Liver (tissue), 3 donors: ENCODE results near the gene EIF4E2.

Source experiments
- ATF3 ChIP-seq: IDR thresholded peaks from 2 replicates; pipeline ENCODE4 v1.6.1; 2016; ENCODE audit warnings: antibody characterized with exemption
- CTCF ChIP-seq: fragments of 150-350 bp; IDR thresholded peaks from 2 replicates; pipeline ENCODE4 v1.5.1; 2017; ENCODE audit warnings: improper control_type of control experiment, low read depth, low read length; ENCODE audit not compliant: missing input control
- EGR1 ChIP-seq, 2 donors: IDR thresholded peaks; 2 replicates each; pipeline ENCODE4 v1.6.1; 2016 to 2018; ENCODE audit warnings: antibody characterized with exemption in 2 of 2, low read depth in 2 of 2
- FOXA1 ChIP-seq: IDR thresholded peaks from 2 replicates; pipeline ENCODE4 v1.6.1; 2016; ENCODE audit warnings: antibody characterized with exemption
- GABPA ChIP-seq, 2 donors: IDR thresholded peaks in 1 of 2; conservative IDR thresholded peaks in 1 of 2; 2 replicates each; pipeline ENCODE4 v1.6.1; 2016; ENCODE audit warnings: antibody characterized with exemption in 2 of 2, mild to moderate bottlenecking in 1 of 2, moderate library complexity in 1 of 2
- HNF4A ChIP-seq, 2 donors: conservative IDR thresholded peaks; 2 replicates each; pipeline ENCODE4 v1.6.1; 2016; ENCODE audit warnings: antibody characterized with exemption in 2 of 2, mild to moderate bottlenecking in 2 of 2
- MAX ChIP-seq: IDR thresholded peaks from 2 replicates; pipeline ENCODE4 v1.6.1; 2016; ENCODE audit warnings: antibody characterized with exemption
- REST ChIP-seq: IDR thresholded peaks from 2 replicates; pipeline ENCODE4 v1.6.1; 2016; ENCODE audit warnings: antibody characterized with exemption, mild to moderate bottlenecking
- RXRA ChIP-seq, 2 donors: IDR thresholded peaks; 2 replicates each; pipeline ENCODE4 v1.6.1; 2017 to 2018; ENCODE audit warnings: antibody characterized with exemption in 2 of 2, mild to moderate bottlenecking in 1 of 2
- SP1 ChIP-seq: IDR thresholded peaks from 2 replicates; pipeline ENCODE4 v1.6.1; 2018; ENCODE audit warnings: antibody characterized with exemption, mild to moderate bottlenecking
- YY1 ChIP-seq: IDR thresholded peaks from 2 replicates; pipeline ENCODE4 v1.6.1; 2016; ENCODE audit warnings: antibody characterized with exemption, mild to moderate bottlenecking
- ZBTB33 ChIP-seq: IDR thresholded peaks from 2 replicates; pipeline ENCODE4 v1.6.1; 2016; ENCODE audit warnings: antibody characterized with exemption
- donor health status: healthy.
- donor health status: healthy.

- no peak for TF ChIP-seq CTCF
- TF ChIP-seq MAX: no peak
- no peak for TF ChIP-seq ATF3
- no peak for TF ChIP-seq GABPA (IDR thresholded peaks at IDR 0.05 in 1 of 2, conservative IDR thresholded peaks at IDR 0.05 in 1 of 2)
- no peak for TF ChIP-seq RXRA (IDR thresholded peaks at IDR 0.05)
- no peak for TF ChIP-seq EGR1 (IDR thresholded peaks at IDR 0.05; ENCODE audit: low read depth in 2 of 2)
- TF ChIP-seq FOXA1: no peak
- no peak for TF ChIP-seq ZBTB33
- TF ChIP-seq SP1: no peak
- no peak for TF ChIP-seq REST
- no peak for TF ChIP-seq HNF4A (conservative IDR thresholded peaks at IDR 0.05)
- no peak for TF ChIP-seq YY1
Observed at GRCh38 chr2:232563580-232563979, 13.1 kb downstream of the EIF4E2 start.
